DND-41 (cell line): Measurements from ENCODE around the gene PRKCD.

Source experiments
- CTCF ChIP-seq: IDR thresholded peaks from 2 replicates; pipeline ENCODE4 v1.5.1; 2012; ENCODE audit warnings: borderline replicate concordance, low read length, moderate library complexity, mild to moderate bottlenecking; ENCODE audit not compliant: poor library complexity, severe bottlenecking; ENCODE audit errors: extremely low read depth
- EZH2 ChIP-seq: IDR thresholded peaks from 3 replicates; pipeline ENCODE4 v1.6.1; 2012; ENCODE audit warnings: borderline replicate concordance, low read depth, mild to moderate bottlenecking, moderate library complexity, low read length, inconsistent platforms; ENCODE audit not compliant: severe bottlenecking

GRCh38 chr3:53144862-53145712 lies 15.9 kb upstream of the PRKCD start:
- TF ChIP-seq CTCF (no peak), EZH2 (no peak)
